ENCODE measurements around the gene BCL7C.

GRCh38 chr16:30850246-30850645 is 43.6 kb downstream of the BCL7C start:
- TF ChIP-seq CTCF (IDR thresholded peaks at IDR 0.05) (no peak), POLR2A (IDR thresholded peaks at IDR 0.05) (no peak)

Data from lower leg skin (tissue), 3 donors.